ENCODE data around the gene CSPG5.

CSPG5 gene

DNA sequence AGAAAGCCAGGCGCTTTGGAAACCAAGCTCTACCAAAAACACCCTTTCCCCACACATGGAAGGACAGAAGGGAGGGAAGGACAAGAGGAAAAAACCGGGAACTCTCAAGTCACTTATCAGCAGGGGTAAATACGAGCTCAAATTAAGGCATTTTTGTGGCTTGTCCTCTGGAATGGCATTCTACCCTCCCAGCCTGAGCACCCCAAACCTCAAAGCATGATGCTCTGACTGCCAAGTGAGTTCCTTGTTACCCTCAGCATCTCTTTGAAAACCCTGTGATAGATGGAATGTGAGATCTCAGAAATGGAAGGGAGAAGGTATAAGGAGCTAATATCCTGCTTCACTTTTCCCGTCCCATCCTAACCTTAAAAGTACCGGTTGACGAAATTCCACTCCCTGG lies 8.1 kb upstream of the CSPG5 start:
- no peak for DNase-seq (ENCODE audit: low read depth)

DNA sequence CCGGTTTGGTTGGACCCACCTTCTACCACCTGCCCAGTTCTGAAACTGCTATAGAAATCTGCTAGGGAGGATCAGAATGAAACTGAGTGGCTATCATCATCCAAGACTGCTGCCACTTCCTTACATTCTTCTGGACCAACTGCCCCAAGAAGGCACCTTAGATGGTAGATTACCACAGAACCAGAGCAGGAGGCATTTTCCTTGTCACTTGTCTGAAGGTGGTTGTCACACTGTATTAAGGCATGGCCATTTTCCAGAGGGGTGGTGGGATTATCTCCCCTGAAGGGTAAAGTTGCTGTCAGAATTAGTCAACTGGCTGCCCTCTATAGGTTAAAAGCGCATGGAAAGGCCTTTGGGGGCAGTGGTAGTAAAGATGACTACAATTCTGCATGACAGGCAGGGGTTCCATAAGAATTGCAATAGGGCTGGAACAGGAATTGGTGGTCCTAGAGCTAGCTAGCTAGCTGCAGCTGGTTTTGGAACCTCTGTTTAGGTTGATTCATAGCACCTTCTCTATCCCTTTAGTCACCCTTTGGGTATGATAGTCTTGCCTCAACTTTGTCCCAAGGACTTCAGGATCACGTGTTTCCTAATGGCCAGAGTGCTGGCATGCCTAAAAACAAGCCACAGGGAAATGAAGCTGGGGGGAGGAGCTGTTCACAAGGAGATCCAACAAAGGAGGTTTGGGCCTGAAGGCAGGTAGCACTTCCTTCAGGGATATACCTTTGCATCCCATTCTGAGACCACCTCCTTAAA lies 4.8 kb upstream of the CSPG5 start:
- DNase-seq (ENCODE audit: low read depth): no peak

- no peak for DNase-seq (ENCODE audit: low read depth)
These were observed 3.2 kb upstream of the CSPG5 start for GRCh38 chr3:47581835-47582234.

- DNase-seq (ENCODE audit: low read depth): no peak
These were observed 2.8 kb upstream of the CSPG5 start for GRCh38 chr3:47581422-47581821.

GRCh38 chr3:47580481-47580880 lies 1.8 kb upstream of the CSPG5 start:
- no peak for DNase-seq (ENCODE audit: low read depth)

- no peak for DNase-seq (ENCODE audit: low read depth)
These were observed 1.2 kb upstream of the CSPG5 start for GRCh38 chr3:47579875-47580274.

DNA sequence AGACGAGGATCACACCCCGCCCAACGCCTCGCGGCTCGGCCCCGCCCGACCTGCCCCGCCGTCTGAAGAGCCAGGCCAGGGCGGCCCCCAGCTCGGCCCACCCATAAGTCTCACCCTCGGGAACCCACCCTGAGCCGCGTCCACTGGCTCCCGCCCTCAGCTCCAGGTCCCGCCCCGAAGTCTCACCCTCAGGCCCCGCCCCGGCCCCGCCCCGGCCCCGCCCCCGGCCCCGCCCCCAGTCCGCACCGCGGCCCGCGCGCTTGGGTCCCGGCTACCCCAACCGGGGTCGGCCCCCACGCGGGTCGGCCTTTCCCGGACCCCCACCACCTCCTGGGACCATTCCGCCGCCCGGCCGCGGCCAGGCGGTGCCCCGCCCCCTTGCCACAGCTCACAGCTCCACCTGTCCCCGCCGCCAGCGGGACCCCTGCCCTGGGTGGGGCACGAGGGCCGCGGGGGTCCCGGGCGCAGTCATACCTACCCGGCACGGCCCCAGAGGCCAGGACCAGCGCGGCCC lies 489 bp downstream of the CSPG5 start:
- peak; percentile 9 for DNase-seq (ENCODE audit: low read depth)

GRCh38 chr3:47577583-47578118 lies 1.0 kb downstream of the CSPG5 start:
- DNase-seq (ENCODE audit: low read depth): no peak

DNA sequence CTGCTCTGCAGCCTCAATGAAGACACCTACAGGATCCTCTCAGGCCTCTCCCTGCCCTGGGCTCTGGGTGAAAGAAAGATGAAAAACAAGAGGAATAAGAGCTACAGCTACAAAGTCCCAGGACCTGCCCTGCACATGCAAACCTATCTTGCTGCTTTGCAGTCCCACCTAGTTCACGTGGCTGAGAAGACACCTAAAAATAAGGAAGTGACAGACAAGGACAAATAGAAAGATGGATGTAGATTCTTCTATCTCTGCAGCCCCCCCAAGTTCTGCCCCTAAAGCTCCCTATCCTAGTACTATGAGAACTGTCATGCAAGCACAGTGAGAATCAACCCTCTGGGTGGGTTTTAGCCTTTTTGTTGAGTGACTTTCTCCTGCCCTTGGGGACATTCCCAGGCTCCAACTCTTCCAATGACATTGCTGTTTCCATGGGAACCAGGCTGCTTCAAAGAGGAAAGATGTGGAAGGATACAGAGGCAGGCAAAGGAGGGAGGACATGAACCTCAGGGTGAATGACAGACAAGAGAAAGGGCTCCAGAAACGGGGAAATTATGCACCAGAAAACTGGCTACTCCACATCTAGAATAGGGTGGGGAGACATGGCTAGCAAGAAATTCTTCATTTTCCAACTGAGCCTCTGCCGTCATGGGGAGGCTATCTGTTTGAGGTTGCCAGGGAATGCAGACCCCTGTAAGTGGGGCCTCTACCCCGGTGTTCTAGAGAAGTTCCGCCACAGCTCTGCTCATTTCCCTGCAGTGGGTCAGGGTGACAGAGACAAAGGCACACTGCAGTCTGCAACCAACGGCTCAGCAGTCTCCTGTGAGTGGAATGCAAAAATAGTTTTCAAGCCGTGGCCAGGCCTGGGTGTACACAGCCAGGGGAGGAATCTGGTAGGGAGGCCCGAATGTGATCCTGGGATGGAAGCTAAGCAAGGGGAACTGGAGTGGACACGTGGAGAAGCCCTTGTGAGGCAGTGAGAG lies 5.2 kb downstream of the CSPG5 start:
- DNase-seq (ENCODE audit: low read depth): no peak

- no peak for DNase-seq (ENCODE audit: low read depth)
These were observed 7.1 kb downstream of the CSPG5 start for GRCh38 chr3:47571391-47572175.

DNA sequence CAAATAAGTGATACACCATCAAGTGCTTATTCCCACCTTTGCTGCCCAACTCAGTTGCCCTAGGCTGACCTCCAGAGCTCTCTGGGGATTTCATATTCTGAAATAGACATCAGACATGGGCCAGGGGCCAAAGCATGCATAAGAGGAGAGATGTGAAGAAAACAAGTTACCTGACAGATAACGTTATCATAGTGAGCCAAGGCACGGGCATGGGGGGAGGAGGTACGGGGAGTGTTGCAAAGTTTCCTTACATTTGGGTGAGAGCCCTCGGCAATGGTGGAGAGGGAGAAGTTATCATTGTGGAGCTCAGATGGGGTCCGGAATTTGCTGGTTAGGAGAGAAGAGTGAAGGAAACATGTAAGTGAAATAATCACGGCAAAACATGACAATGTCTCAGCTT lies 9.8 kb downstream of the CSPG5 start:
- DNase-seq (ENCODE audit: low read depth): no peak

DNA sequence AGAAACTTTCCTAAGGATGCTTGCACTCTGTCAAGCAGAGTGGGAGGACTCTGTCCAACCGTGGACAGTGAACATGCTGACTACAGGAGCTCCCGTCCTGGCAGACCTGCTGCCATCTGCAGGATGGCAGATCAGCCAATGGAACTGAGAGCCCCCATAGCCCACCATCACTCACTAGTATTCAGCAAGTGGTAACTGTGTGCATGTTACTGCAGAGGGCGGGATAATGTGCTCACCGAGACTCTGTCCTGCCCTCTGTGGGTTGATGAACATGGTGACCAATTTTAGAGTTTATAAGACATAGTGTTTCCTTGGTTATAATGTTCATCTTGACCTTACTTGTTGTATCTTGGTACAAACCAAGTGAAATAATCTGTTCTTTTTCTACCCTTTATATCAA lies 11.5 kb downstream of the CSPG5 start:
- DNase-seq (ENCODE audit: low read depth): no peak

DNA sequence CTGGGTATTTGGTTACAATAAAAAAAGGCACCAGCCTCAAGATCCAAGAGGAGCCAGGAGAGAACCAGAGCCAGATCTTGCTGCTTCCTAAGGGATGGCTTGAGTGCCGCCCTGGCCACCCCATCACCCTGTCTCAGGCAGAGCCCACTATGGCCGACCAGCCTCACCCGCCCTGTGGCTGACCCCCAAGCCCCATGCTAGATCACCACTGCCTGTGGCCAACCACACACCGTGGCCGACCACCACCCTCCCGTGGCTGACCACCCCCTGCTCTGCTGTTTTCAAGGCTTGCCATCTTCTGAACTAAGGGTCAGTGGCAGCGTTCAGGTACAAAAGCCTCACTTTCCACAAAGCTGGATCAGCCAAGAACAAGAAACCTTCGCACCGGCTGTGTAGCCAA lies 12.0 kb downstream of the CSPG5 start:
- DNase-seq (ENCODE audit: low read depth): no peak

- DNase-seq (ENCODE audit: low read depth): no peak
These were observed 12.7 kb downstream of the CSPG5 start for GRCh38 chr3:47565734-47566550.

GRCh38 chr3:47556351-47556750 lies 22.3 kb downstream of the CSPG5 start:
- DNase-seq (ENCODE audit: low read depth): no peak

GRCh38 chr3:47554335-47554734 lies 24.3 kb downstream of the CSPG5 start:
- DNase-seq (ENCODE audit: low read depth): no peak

DNA sequence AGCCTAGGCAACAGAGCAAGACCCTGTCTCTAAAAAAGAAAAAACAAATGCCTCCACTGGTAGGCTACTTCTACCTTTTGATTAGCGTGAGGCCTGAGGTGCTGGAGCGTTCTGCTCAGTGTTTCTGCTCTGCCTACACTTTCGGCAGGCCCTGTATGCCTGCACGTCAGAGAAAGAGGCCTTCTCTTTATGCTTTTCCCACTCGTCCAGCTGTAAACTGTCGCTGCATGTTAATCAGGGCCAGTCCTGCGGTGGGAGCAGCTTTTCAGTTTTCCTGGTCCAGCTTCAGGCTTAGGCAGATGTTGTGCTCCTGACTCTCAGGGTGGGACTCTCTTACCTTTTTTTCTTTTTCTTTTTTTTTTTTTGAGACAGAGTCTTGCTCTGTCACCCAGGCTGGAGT lies 25.3 kb downstream of the CSPG5 start:
- no peak for DNase-seq (ENCODE audit: low read depth)

- DNase-seq (ENCODE audit: low read depth): no peak
These were observed 36.0 kb downstream of the CSPG5 start for GRCh38 chr3:47542471-47543173.

GRCh38 chr3:47541583-47542108 lies 37.0 kb downstream of the CSPG5 start:
- DNase-seq (ENCODE audit: low read depth): no peak

DNA sequence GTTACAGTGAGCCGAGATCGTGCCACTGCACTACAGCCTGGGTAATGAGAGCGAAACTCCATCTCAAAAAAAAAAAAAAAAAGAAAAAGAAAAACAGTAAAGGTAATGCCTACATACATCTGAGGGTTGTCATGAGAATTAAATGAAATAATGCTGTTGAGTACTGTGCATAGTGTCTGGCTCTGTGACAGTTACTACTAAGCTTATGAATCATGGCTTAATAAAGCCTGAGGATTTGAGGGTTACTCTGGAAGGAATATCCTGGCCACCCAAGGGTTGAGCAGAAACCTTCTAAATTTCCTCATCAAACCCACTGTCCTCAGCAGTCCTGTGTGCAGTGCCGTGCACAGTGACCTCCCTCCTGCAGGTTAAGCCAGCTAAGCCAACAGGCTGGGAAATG lies 38.4 kb downstream of the CSPG5 start:
- DNase-seq (ENCODE audit: low read depth): no peak
